K562 (cell line): ENCODE measurements around the gene TPSG1. TPM values are rescaled to one million over a fixed set of nuclear protein-coding genes. Genes with fewer than 3 reads are reported as not detected.
"Not testable (repeated sequence)": the region's sequence is repeated elsewhere in the genome, so short reads cannot be mapped to it uniquely, and the experiment has no call there.

Experiments
- ATAC-seq: fragments of 200-7000 bp; cut with Tn5 transposase; 3 replicates; pipeline ENCODE4 v1.9.1; 2020; ENCODE audit warnings: moderate library complexity
- BruUV-seq: library from RNA; stranded (reverse); fragments of 400-500 nt; replicated peaks from 2 replicates; lab custom pipeline; 2021; lab: Mats Ljungman, UMichigan
- CTCF ChIA-PET: fragments of 300-600 bp; formaldehyde crosslinking; extraction: SDS; loops from one replicate; lab custom pipeline; 2021; ENCODE audit warnings: low intra/inter-chr PET ratio; lab: Yijun Ruan, JAX
- POLR2A ChIA-PET: fragments of 300-600, 350-650 bp; sonication (Branson Sonifier 250); formaldehyde crosslinking; extraction: SDS; loops from one replicate; lab custom pipeline; 2021; ENCODE audit warnings: antibody characterized with exemption, inconsistent platforms; lab: Yijun Ruan, JAX
- DNase-seq, 4 experiments: peaks; one replicate each; pipeline versions ENCODE4 v3.0.0 to v3.0.0-alpha.2; 2011 to 2018; ENCODE audit warnings: low spot score in 3 of 4, mixed read lengths in 3 of 4; ENCODE audit errors: extremely low read depth in 1 of 4
- FAIRE-seq: peaks from 2 replicates; lab custom pipeline; 2011; peaks lifted over from hg19 to GRCh38; lab: Jason Lieb, UNC
- H2AFZ ChIP-seq: 2 replicates; pipeline ENCODE4 v1.6.0; 2011; ENCODE audit warnings: low read depth, low read length, control low read depth, inconsistent platforms
- H3K27ac ChIP-seq: fragments of 200-600 bp; 3 replicates; pipeline ENCODE4 v1.8.0; 2011; ENCODE audit warnings: low read depth, mild to moderate bottlenecking, control low read depth, inconsistent platforms, low read length, moderate library complexity, mixed read lengths; ENCODE audit errors: extremely low read depth
- H3K27me3 ChIP-seq, 2 experiments: fragments of 300-600 bp in 1 of 2; 2 replicates in 1 of 2; 3 replicates in 1 of 2; pipeline versions ENCODE4 v1.6.0 to v1.8.0; 2011; ENCODE audit warnings: inconsistent platforms in 2 of 2, low read length in 2 of 2, mild to moderate bottlenecking in 1 of 2, mixed read lengths in 1 of 2, moderate library complexity in 1 of 2; ENCODE audit not compliant: control insufficient read depth in 2 of 2, insufficient read depth in 2 of 2
- H3K36me3 ChIP-seq: fragments of 300-600 bp; 3 replicates; pipeline ENCODE4 v1.8.0; 2011; ENCODE audit warnings: mild to moderate bottlenecking, low read length, inconsistent platforms; ENCODE audit not compliant: control insufficient read depth, insufficient read depth
- H3K4me1 ChIP-seq, 2 experiments: fragments of 200-600 bp in 1 of 2; replicated peaks in 1 of 2; 2 replicates in 1 of 2; 3 replicates in 1 of 2; pipeline versions ENCODE4 v1.5.1 to v1.8.0; 2011; ENCODE audit warnings: inconsistent platforms in 2 of 2, low read length in 2 of 2, mild to moderate bottlenecking in 1 of 2, mixed read lengths in 1 of 2, moderate library complexity in 1 of 2; ENCODE audit not compliant: control insufficient read depth in 2 of 2, insufficient read depth in 2 of 2
- H3K4me2 ChIP-seq: 2 replicates; pipeline ENCODE4 v1.6.1; 2011; ENCODE audit warnings: low read length, control low read depth, inconsistent platforms, mixed read lengths; ENCODE audit not compliant: insufficient read depth
- H3K4me3 ChIP-seq: fragments of 200-600 bp; sonication (generic), shearing (Covaris generic); 2 replicates; pipeline ENCODE4 v1.5.1; 2016; ENCODE audit warnings: control low read depth, inconsistent platforms
- H3K79me2 ChIP-seq: fragments of 200-600 bp; 3 replicates; pipeline ENCODE4 v1.8.0; 2011; ENCODE audit warnings: low read length, inconsistent platforms; ENCODE audit not compliant: control insufficient read depth, insufficient read depth
- H3K9ac ChIP-seq, 2 experiments: 2 replicates each; pipeline versions ENCODE4 v1.6.0 to v1.6.1; 2011; ENCODE audit warnings: low read depth in 2 of 2, low read length in 2 of 2, control low read depth in 1 of 2, inconsistent platforms in 1 of 2, mild to moderate bottlenecking in 1 of 2, mixed read lengths in 1 of 2; ENCODE audit not compliant: insufficient read depth in 1 of 2
- H3K9me1 ChIP-seq: one replicate; pipeline ENCODE4 v1.6.0; 2011; ENCODE audit warnings: inconsistent platforms, mild to moderate bottlenecking, low read length, moderate library complexity; ENCODE audit not compliant: control insufficient read depth, insufficient read depth
- H3K9me3 ChIP-seq: replicated peaks from 2 replicates; pipeline ENCODE4 v1.5.1; 2011; ENCODE audit warnings: low read depth, low read length, inconsistent platforms; ENCODE audit not compliant: control insufficient read depth, insufficient read depth
- H4K20me1 ChIP-seq: replicated peaks from 2 replicates; pipeline ENCODE4 v1.6.1; 2011; ENCODE audit warnings: low read length, inconsistent platforms, mixed read lengths; ENCODE audit not compliant: control insufficient read depth, insufficient read depth
- VEZF1 ChIP-seq: fragments of 200-800 bp; sonication (Bioruptor generic); IDR thresholded peaks from 2 replicates; pipeline ENCODE4 v1.6.1; 2017; ENCODE audit warnings: missing genetic modification characterization, missing compliant biosample characterization
- WGBS: fragments of 100-300 bp; shearing (Covaris generic); methylation state at CpG from one replicate; pipeline ENCODE4 v1.1.6; 2016; ENCODE audit warnings: low coverage, mixed read lengths; ENCODE audit not compliant: insufficient coverage; ENCODE audit errors: missing lambda C conversion rate; 5-methylcytosine and 5-hydroxymethylcytosine counted together
- in situ Hi-C: fragments of 300-500 bp; cut with MboI; formaldehyde crosslinking; loops from 4 replicates; pipeline ENCODE4 v1.15.0; 2018; ENCODE audit warnings: inconsistent platforms, mixed read lengths
- intact Hi-C: fragments of 100-400 bp; cut with micrococcal nuclease; formaldehyde crosslinking; loops from 2 replicates; pipeline ENCODE4 v1.14.2; 2022
- polyA plus RNA-seq, 8 experiments: library from polyadenylated mRNA; depleted of rRNA in 4 of 8; stranded (reverse) in 5 of 8; unstranded in 3 of 8; fragments of >200 nt; fragmentation: Nextera tagmentation in 2 of 8; fragmentation: Illumina TruSeq in 1 of 8; extraction: Ambion mirVana in 2 of 8; extraction: Trizol in 1 of 8; gene quantifications; 2 replicates each; pipeline versions ENCODE4 v1.2.1 to v1.2.3, GENCODE V29; 2011 to 2014; ENCODE audit warnings: inconsistent platforms in 1 of 8, missing spikeins in 1 of 8
- total RNA-seq, 7 experiments: library from RNA; depleted of rRNA in 6 of 7; stranded (reverse); fragments of >200 nt in 6 of 7; fragmentation: Illumina TruSeq in 2 of 7; extraction: Trizol in 2 of 7; gene quantifications; 2 replicates each; pipeline versions ENCODE4 v1.2.1 to v1.2.3, GENCODE V29; 2011 to 2021; ENCODE audit warnings: low replicate concordance in 1 of 7

The TPSG1 gene
- total and polyA plus RNA-seq, 9 of the 15 experiments (the other 6 are each of a cell fraction or from before 2014, with no cell fraction given): not detected

GRCh38 chr16:1240436-1240835, 15.4 kb upstream of the TPSG1 start, which contains the start of gene TPSAB1:
TSS of gene TPSAB1 (plus strand) at chr16:1240705. CDS start at chr16:1240939, 234 bp downstream.
- H4K20me1 ChIP-seq, in situ Hi-C loops, H3K36me3 ChIP-seq, ATAC-seq, POLR2A ChIA-PET, H3K79me2 ChIP-seq, H3K4me2 ChIP-seq, H3K9me3 ChIP-seq, BruUV-seq, DNase-seq, H3K9ac ChIP-seq, H3K4me3 ChIP-seq, FAIRE-seq, H3K27ac ChIP-seq, H3K9me1 ChIP-seq, intact Hi-C loops, H2AFZ ChIP-seq, CTCF ChIA-PET: not testable (repeated sequence)
- H3K27me3 ChIP-seq: peaks cover 3 to 11% of the 10 kb centered on the region in 2 experiments; a peak in 3 of 5 replicates
- WGBS: 6% methylated on average over 3 of the region's 12 CpGs
- peaks cover 0 to 19% of the 10 kb centered on the region in 2 experiments; a peak in 2 of 5 replicates for H3K4me1 ChIP-seq
- peak; percentile 13; the same call in 1 of the 2 replicates for TF ChIP-seq VEZF1 (CRISPR knock-in tag)

- 0% methylated on average over 3 of the region's 9 CpGs for WGBS
- H4K20me1 ChIP-seq, intact Hi-C loops, FAIRE-seq, ATAC-seq, H3K36me3 ChIP-seq, DNase-seq, in situ Hi-C loops, H3K79me2 ChIP-seq, H2AFZ ChIP-seq, H3K9ac ChIP-seq, H3K27me3 ChIP-seq, CTCF ChIA-PET, H3K9me3 ChIP-seq, BruUV-seq, POLR2A ChIA-PET, H3K4me3 ChIP-seq, H3K9me1 ChIP-seq, H3K4me2 ChIP-seq, H3K27ac ChIP-seq: not testable (repeated sequence)
- H3K4me1 ChIP-seq: peaks cover 0 to 11% of the 10 kb centered on the region in 2 experiments; a peak in 1 of 5 replicates
These were observed 14.5 kb upstream of the TPSG1 start for GRCh38 chr16:1239575-1239974.
